Stimulated activated CD8-positive, alpha-beta memory T cell treated with anti-CD3 and anti-CD28 coated beads, Interleukin-7, amount 100 ng/mL, for 48 hours (primary cell): ENCODE data around the gene CYP11A1.

Experiments
- DNase-seq, 2 donors: peaks; one replicate each; pipeline ENCODE4 v3.0.0-alpha.2; 2020; ENCODE audit warnings: low read depth in 1 of 2; ENCODE audit errors: extremely low read depth in 1 of 2

CYP11A1 gene

DNA sequence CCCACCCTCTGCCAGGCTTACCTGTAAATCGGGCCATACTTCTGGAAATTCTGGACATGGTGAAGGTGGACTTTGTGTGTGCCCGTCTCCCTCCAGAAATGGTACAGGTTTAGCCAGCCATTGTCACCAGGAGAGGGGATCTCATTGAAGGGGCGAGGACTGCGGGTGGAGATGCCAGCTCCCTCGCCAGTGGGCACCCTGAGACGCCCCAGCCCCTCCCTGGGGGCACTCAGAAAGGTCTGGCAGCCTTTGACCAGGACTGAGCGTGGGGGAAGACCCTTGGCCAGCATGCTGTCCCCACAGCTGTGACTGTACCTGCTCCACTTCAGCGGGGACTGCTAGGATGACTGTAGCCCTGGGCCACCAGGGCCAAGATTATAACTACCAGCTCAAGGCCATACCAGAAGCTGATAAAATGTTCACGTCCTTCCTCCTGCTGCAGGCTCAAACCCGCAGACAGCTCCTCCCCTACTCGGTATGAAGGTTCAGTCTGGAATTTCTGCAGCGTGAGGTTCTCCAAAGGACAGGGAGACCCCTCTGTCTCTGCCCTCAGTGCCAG is at the start of gene CYP11A1:
Gene CYP11A1, minus strand, starts transcription at position 351 of the 559 bp plus-strand sequence. Its CDS starts 61 bp downstream, at position 290.
- DNase-seq: no peak

DNA sequence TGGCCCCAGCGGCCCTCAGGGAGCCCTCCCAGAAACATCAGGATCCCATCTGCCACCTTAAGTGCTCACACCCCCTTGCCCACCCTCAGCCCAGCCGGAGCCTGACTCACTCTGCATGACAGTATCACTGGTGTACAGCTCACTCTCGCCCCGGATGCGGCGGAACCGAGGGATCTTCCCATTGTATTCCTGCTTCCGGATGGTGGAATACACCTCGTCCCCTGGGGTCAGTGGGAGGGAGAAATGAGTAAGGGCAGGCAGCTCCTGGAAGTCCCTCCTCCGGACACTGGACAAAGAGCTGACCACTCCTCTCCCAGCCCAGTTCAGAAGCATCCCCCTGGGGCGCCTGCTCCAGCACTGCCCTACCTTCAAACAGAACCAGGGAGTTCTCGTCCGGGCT is 49.8 kb upstream of the CYP11A1 start:
- DNase-seq: no peak

DNA sequence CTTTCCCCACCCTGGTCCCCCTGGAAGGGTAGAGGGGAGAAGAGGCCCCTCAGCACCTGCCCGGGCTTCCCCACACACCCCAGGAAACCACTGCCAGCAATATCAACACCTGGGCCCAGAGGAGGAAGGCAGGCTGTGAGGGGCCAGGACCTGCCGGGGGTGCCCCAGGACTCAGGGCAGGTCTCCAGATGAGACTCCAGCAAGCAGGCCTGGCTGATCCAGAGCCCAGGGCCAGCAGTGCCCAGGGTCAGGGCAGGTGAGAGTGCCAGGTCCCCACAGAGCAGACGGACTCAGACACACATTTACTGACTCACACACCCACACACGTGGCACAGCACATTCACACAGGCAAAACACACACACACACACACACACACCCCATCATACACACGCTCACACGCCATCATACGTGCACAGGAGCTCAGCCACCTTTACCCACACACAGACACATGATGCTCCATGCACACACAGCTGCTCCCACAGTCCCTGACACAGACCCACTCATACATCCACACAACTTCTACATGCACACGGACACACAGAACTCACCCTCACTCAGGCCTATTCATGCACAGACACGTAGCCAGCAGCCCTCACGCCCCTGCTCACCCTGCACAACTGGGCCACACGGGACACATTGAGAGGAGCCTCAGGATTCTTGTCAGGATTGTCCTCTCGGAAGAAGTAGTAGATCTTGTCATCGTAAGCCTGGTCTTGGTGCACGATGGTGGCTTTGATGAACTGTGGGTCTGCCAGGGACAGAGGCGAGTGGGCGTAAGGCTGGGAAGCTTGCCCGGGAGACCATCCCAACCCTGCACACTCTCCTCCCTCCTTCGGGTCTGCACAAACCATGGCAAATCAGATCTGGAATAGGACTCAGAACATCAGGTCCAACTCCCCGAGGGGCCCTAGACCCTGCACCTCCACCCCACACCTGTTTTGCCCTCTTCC is 48.8 kb upstream of the CYP11A1 start:
- no peak for DNase-seq

DNA sequence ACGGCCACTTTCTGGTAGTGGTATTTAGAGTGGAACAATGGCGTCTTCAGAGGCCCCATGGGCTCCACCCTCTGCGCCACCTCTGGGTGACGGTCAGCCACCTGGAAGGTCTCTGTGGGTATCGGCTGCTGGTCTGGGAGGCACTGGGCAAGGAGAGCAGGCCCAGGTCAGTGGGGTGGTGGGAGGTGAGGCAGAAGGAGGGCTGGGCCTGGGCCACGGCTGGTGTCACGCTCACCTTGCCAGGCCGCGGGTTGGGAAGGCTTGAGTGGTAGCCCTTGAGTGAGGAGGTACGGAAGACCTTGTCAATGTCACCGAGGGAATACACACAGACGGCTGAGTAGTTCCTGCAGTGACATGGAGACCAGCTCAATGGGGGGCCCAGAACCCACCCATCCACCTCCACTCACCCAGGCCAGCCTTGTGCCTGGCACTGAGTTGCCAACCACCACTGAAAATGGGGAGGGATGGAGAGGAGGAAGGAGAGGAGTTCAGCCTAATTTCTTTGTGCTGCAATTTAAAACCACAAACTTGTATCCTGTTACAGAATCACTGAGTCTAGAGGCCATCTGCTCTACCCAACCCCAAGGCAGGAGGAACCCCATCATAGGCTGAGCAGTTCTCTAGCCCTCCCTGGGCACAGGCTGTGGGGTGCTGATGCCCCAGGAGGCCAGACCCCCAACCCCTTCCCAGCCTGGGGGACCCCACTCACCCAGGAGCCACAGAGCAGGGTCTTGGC is 47.3 kb upstream of the CYP11A1 start:
- DNase-seq: no peak

DNA sequence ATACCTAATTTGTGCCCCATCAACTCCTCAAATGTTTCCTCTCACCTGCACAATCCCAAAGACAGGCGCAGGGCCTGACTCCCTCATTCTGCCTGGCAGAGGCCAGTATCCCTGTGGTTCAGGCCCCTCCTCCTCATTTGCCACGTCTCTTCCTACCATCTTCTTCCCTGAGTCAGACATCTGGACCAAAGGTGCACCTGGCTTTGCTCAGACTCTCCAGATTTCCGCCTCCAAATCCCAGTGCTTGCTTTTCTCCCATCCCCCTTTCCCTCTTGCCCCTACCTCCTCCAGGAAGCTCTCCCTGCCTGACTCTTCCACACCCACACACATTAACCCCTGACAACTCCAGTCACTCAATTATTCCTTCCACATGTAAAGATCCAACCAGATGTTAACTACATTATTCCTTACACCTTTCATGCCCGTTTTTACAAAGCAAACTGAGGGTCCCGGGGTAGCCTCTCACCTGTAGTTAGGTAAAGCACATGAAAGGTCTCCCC is 46.7 kb upstream of the CYP11A1 start:
- no peak for DNase-seq

DNA sequence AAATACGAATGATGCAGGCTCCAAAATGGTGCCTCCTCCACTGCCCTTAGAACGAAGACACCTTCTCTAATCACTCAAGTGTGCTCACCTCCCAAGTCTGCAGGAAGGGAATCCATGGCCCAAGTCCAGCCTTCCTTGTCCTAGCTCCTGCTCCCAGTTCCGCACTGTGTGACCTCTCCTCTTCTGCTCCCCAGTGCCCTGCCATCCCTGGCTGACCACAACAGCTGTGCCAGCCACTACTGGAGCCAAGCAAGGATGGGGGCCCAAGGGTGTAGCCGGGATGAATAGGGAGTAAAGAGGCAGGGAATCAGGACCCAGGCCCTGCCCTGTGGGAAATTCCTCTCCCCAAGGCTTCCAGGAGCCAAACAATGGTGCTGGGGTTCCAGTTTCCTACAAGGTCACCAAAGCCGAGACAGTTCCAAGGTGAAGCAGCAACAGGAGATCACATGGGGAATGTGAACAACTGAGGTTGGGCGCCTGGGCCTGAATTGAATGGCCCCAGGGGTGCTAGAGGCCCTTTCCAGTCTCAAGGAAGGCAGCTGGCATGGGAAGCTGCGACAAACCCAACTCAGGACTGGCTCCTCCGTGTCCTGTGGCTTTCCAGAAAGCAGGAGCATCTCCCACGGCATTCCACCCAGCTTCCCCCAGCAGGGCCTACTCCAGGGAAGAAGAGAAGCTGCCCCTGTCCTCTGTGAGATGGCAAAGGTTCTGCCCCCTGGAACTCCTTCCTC is 46.1 kb upstream of the CYP11A1 start:
- DNase-seq: no peak

DNA sequence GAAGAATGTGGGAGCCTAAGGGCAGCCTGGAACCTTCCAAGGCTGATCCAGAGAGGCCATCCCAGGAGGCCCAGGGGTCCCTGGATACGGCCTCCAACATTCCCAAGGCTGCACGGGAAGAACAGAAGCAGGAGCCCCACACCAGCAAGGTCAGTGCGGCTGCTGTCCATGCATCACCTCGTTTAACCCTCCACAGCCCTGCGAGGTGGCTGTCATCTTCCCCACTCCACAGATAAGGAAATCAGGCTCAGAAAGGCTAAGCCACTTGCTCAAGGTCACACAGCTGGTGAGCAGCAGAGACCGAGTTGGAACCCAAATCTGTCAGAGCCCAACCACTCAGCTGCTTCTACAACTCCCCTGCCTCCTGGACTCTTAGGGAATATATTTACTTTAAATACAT is 44.7 kb upstream of the CYP11A1 start:
- DNase-seq: no peak

DNA sequence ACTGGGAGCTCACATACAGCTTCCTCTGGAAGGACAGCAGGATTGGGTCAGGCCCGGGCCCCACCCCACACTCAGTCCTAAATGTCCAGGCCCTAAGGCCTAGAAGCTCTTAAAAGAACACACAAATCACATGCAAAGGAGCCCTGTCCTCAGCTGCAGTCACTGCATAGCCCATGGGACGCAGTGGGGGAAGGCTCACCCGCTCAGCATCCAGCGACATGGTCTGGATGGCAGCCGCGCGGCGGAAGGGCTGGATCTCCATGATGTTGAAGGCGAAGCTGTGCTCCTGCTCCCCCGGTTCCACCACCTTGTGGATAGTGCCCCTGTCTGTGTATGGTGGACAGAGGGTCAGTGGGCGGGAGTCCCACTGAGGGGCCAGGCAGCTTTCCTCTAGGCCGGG is 44.2 kb upstream of the CYP11A1 start:
- DNase-seq: no peak

DNA sequence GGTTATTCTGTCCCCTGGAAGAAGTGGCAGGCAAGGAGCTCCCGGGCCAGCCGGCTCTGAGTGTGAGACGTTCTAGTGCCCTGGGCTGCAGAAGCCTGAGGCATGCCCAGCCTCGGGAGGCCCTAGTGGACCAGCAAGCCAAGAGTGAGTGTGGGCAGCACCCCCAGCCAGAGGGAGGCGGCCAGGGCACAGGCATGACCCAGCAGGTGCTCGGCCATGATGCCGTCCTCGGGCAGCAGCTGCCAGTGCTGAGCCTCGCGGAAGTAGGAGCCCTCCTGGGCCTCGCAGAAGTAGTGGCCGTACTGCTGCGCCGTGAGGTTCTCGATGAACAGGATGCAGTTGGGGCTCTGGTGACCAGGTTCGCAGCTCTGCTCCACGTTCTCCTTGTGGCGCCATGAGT is 43.1 kb upstream of the CYP11A1 start:
- no peak for DNase-seq

DNA sequence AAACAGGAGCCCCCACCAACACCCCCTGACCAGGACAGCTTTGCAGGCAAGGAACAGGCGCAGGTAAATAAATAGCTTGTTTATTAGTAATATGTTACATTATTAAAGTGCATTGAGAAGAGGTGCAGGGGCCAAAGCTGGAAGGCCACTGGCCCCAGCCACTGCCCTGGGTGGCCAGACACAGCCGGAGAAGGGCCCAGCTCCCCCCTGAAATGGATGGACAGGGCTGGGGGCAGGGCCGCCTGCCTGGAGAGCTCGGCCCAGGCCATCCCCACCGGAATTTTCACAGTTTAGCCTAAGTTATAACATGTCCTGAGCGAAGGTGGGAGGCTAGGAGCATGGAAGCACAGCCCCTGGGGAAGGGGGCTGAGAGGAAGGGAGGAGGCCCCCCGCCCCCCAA is 41.8 kb upstream of the CYP11A1 start:
- no peak for DNase-seq

DNA sequence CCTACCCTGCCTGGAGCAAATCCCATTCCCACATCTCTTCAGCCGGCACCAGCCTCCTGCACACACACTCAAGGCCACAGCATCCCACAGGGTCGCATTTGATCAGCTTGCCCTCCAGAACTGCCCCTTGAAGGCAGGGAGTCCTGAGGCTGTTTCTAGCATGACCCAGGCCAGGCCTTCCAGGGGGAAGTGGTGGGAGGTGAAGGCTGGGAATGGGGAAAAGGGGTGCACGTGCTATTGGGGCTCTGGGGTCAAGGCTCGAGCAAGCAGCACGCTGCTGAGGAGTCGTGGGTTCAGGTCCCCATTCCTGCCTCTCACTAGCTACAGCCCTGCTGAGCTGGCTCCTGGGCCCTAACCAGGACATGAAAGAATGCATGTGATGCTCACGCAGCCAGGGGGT is 41.4 kb upstream of the CYP11A1 start:
- no peak for DNase-seq

DNA sequence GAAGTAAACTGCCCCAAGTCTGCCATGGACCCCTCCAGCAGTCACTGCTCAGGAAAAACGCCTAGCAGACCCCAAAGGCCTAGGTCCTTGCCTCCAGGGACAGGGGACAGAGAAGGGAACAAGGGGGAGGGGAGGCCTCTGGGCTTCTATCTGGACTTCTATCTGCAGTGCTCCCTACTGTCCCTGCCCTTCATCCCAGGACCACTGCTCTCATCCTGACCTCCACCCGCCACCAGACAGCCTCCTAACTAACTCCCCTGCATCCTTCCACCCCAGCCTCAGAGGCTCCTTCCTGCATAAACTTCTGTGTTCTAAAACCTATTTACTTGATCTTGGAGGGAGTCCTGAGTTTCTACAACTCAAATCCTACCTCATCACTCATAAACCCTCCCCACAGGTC is 40.9 kb upstream of the CYP11A1 start:
- no peak for DNase-seq

DNA sequence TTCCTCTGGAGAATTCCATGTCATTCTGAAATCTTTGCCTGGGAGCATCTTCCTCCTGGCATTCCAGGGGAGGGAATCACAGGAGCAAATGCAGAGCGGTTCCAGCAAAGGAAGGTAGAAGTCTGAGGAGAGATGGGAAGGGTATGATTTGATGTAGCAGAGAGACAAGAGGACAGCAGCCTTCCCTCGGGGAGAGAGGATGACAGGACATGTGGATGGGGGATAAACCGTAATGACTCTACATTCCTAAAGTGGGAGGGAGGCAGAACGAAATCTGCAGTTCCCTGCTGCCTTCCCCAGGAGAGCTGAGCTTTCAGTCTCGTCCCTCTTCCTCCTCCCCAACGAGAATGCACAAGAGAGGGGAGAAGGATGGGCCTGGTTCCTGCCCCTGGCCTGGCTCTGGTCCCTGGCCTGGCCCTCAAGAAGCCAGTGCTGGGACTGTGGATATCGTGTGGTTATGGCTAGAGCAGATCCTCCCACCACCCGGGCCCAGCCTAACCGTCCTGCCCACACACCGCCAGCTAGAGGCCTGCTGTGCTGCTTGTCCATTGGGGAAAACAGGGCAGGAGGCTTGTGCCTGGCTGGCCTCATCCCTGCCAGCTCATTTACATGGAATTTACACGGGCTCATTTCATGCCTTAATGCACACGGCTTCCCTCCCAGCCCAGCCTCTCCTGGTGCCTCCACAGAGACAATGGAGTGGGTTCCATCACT is 39.7 kb upstream of the CYP11A1 start:
- DNase-seq: no peak

DNA sequence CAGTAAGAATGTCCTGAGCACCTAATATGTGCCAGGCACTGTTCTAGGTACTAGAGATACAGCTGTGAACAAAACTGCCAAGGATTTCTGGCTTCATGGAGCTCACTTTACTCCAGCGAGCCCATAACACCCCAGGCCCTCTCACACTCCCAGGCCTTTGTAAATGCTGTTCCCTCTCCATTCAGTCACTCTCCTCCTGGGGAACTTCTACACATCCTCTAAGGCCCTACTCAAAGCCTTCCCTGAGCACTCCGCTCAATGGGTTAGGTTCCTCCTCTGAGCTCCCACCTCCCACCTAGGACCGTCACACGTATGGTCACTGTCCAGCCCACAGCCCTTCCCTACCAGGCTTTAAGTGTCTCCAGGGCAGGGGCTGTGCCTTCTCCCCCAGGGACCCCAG is 39.1 kb upstream of the CYP11A1 start:
- no peak for DNase-seq

DNA sequence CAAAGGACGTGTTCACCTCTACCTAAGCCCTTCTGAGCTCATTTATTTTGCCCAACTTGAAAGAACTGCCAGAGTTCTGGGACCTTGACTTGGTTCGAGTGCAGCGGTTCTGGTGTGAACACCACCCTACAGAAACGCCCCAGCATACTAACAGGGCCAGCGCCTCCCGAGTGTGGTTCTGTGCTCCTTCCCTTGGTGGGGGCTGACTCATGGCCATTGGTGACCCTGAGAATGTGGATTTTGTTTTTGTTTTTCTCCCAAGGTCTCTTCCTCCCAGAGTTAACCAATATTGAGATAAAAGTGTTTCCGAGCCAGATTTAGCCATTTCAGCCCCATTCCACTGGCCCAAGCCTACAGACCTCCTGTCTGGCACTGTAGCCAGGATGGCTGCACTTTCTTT is 38.4 kb upstream of the CYP11A1 start:
- no peak for DNase-seq

DNA sequence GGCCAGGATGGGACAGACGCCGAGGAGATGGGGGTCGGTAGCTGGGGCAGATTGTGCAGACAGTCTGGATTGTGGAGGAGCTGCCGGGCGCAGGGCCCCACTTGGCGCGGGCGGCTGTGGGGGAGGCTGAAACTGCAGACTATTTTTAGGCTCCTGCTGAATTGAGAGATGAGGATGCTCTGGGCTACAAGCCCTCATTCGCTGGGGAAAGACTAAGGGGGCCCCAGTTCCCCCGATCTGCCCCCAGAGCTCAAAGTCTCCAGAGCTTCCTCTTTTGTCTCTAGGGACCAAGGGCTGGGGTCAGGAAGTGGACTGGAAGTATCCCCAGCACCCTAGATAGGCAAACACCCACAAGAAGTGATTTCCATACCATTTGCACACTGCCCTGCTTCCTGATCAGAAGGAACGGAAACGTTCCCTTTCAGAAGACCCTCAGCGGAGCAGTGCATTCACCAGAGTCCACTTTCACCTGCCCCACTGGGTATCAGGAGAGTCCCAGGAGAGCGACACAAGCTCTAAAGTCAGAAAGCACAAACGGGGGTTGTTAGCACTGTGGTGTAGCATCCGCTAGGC is 36.6 kb upstream of the CYP11A1 start:
- no peak for DNase-seq

DNA sequence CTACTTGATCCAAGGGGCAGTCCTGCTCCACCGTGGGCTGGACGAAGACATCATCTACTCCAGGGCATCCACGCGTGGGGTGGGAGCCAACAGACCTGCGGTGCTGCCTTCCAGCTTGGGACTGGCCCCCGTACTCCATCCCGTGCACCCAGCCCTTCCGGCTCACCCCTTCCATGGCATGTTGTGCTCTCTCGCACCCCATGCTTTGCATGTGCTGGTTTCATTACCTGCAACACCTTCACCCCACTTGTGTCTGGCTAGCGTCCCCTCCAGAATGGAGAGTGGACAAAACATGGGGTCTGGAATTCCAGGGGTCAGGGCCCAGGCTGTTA is 36.1 kb upstream of the CYP11A1 start:
- no peak for DNase-seq

DNA sequence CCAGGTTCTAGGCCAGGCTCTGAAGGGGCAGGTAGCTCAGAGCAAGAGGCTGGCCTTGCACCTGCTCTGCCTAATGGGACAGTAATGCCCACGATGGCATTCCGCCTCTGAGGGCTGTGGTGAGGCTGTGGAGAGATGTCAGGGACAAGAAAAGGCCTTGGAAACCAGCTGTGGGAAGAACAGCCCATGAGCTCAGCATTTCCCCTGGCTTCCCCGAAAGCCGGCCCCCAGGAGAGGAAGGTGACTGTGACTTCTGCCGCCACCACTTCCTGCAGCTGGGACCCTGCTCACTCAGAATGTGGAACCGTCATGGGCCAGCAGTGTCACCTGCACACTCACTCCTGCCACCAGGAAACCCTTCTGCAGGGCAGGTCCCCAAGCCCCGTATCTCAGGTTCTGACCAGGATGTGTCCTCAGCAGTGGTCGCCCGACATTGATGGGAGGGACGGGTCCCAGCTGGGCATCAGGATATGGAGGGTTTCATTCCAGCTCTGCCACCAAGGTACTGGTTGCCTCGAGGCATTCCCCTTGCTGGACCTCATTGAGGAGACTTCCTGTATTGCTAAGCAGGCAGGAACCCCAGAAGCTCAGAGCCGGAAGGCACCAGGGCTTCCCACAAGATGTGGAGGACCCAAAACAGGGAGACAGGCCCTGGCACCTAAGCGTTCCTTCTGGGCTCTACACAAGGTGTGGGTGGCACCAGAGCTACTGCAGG is 35.6 kb upstream of the CYP11A1 start:
- DNase-seq: peak; percentile 79 to 92

DNA sequence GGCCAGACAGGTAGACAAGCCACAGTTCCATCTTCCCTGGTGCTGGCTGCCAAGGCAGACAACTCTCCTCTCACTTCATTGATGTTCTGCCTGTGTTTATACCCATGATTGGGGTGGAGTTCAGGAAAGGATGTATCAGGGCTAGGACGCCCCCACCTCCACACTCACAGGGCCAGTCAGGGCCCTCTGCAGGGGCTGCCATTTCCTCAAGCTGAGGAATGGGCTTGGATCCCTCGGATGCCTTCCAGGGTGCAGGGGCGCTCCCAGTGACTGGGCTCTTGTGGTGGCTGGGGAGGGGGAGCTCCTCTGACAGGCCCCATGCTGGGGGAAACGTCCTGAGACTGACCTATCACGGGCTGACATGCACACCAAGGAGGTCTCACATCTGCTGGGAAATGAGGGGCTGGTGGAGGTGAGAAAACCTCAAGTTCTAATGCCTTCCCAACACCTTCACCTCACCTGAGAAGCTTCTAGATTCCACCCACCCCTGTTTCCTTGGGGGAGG is 34.9 kb upstream of the CYP11A1 start:
- DNase-seq: no peak
